Liver (tissue), 3 donors: ENCODE measurements around the gene DNA2.

ENCODE experiments used
- CTCF ChIP-seq: fragments of 150-350 bp; IDR thresholded peaks from 2 replicates; pipeline ENCODE4 v1.5.1; 2017; ENCODE audit warnings: improper control_type of control experiment, low read depth, low read length; ENCODE audit not compliant: missing input control
- FOXA1 ChIP-seq: IDR thresholded peaks from 2 replicates; pipeline ENCODE4 v1.6.1; 2016; ENCODE audit warnings: antibody characterized with exemption
- GABPA ChIP-seq, 2 donors: IDR thresholded peaks in 1 of 2; conservative IDR thresholded peaks in 1 of 2; 2 replicates each; pipeline ENCODE4 v1.6.1; 2016; ENCODE audit warnings: antibody characterized with exemption in 2 of 2, mild to moderate bottlenecking in 1 of 2, moderate library complexity in 1 of 2
- JUND ChIP-seq, 2 donors: IDR thresholded peaks; 2 replicates each; pipeline ENCODE4 v1.6.1; 2016; ENCODE audit warnings: antibody characterized with exemption in 2 of 2
- RAD21 ChIP-seq, 2 donors: IDR thresholded peaks; 2 replicates each; pipeline ENCODE4 v1.6.1; 2016; ENCODE audit warnings: antibody characterized with exemption in 2 of 2, mild to moderate bottlenecking in 2 of 2
- SP1 ChIP-seq: IDR thresholded peaks from 2 replicates; pipeline ENCODE4 v1.6.1; 2018; ENCODE audit warnings: antibody characterized with exemption, mild to moderate bottlenecking
- TAF1 ChIP-seq: conservative IDR thresholded peaks from 2 replicates; pipeline ENCODE4 v1.6.1; 2016; ENCODE audit warnings: antibody characterized with exemption, mild to moderate bottlenecking
- YY1 ChIP-seq: IDR thresholded peaks from 2 replicates; pipeline ENCODE4 v1.6.1; 2016; ENCODE audit warnings: antibody characterized with exemption, mild to moderate bottlenecking
- ZBTB33 ChIP-seq: IDR thresholded peaks from 2 replicates; pipeline ENCODE4 v1.6.1; 2016; ENCODE audit warnings: antibody characterized with exemption
- TF ChIP-seq, protein P1 (sequence below): IDR thresholded peaks from 2 replicates; pipeline ENCODE4 v1.6.1; 2016; ENCODE audit warnings: antibody characterized with exemption, mild to moderate bottlenecking
- TF ChIP-seq, protein P2 (sequence below): IDR thresholded peaks from 2 replicates; pipeline ENCODE4 v1.6.1; 2016; ENCODE audit warnings: antibody characterized with exemption
- TF ChIP-seq, protein P3 (sequence below): IDR thresholded peaks from 2 replicates; pipeline ENCODE4 v1.6.1; 2016; ENCODE audit warnings: antibody characterized with exemption
- donor health status: healthy.
- donor health status: healthy.

GRCh38 chr10:68501691-68502090 lies 29.9 kb upstream of the DNA2 start:
- TF ChIP-seq, protein P1, sequence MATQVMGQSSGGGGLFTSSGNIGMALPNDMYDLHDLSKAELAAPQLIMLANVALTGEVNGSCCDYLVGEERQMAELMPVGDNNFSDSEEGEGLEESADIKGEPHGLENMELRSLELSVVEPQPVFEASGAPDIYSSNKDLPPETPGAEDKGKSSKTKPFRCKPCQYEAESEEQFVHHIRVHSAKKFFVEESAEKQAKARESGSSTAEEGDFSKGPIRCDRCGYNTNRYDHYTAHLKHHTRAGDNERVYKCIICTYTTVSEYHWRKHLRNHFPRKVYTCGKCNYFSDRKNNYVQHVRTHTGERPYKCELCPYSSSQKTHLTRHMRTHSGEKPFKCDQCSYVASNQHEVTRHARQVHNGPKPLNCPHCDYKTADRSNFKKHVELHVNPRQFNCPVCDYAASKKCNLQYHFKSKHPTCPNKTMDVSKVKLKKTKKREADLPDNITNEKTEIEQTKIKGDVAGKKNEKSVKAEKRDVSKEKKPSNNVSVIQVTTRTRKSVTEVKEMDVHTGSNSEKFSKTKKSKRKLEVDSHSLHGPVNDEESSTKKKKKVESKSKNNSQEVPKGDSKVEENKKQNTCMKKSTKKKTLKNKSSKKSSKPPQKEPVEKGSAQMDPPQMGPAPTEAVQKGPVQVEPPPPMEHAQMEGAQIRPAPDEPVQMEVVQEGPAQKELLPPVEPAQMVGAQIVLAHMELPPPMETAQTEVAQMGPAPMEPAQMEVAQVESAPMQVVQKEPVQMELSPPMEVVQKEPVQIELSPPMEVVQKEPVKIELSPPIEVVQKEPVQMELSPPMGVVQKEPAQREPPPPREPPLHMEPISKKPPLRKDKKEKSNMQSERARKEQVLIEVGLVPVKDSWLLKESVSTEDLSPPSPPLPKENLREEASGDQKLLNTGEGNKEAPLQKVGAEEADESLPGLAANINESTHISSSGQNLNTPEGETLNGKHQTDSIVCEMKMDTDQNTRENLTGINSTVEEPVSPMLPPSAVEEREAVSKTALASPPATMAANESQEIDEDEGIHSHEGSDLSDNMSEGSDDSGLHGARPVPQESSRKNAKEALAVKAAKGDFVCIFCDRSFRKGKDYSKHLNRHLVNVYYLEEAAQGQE, result no peak
- no peak for TF ChIP-seq CTCF
- TF ChIP-seq, protein P2, sequence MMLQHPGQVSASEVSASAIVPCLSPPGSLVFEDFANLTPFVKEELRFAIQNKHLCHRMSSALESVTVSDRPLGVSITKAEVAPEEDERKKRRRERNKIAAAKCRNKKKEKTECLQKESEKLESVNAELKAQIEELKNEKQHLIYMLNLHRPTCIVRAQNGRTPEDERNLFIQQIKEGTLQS, result no peak
- no peak for TF ChIP-seq TAF1
- no peak for TF ChIP-seq ZBTB33
- no peak for TF ChIP-seq YY1
- TF ChIP-seq GABPA (IDR thresholded peaks at IDR 0.05 in 1 of 2, conservative IDR thresholded peaks at IDR 0.05 in 1 of 2), result no peak
- TF ChIP-seq FOXA1, result no peak
- no peak for TF ChIP-seq RAD21 (IDR thresholded peaks at IDR 0.05)
- TF ChIP-seq SP1, result no peak
- TF ChIP-seq, protein P3, sequence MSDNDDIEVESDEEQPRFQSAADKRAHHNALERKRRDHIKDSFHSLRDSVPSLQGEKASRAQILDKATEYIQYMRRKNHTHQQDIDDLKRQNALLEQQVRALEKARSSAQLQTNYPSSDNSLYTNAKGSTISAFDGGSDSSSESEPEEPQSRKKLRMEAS, result no peak
- TF ChIP-seq JUND (IDR thresholded peaks at IDR 0.05), result no peak
